Islet precursor cell (in vitro differentiated cells): ENCODE results near the gene SELENOP.
"Not testable (repeated sequence)": the region's sequence is repeated elsewhere in the genome, so short reads cannot be mapped to it uniquely, and the experiment has no call there.

Experiments used
- DNase-seq: peaks from one replicate; pipeline ENCODE4 v3.0.0-alpha.2; 2018

Gene SELENOP

DNA sequence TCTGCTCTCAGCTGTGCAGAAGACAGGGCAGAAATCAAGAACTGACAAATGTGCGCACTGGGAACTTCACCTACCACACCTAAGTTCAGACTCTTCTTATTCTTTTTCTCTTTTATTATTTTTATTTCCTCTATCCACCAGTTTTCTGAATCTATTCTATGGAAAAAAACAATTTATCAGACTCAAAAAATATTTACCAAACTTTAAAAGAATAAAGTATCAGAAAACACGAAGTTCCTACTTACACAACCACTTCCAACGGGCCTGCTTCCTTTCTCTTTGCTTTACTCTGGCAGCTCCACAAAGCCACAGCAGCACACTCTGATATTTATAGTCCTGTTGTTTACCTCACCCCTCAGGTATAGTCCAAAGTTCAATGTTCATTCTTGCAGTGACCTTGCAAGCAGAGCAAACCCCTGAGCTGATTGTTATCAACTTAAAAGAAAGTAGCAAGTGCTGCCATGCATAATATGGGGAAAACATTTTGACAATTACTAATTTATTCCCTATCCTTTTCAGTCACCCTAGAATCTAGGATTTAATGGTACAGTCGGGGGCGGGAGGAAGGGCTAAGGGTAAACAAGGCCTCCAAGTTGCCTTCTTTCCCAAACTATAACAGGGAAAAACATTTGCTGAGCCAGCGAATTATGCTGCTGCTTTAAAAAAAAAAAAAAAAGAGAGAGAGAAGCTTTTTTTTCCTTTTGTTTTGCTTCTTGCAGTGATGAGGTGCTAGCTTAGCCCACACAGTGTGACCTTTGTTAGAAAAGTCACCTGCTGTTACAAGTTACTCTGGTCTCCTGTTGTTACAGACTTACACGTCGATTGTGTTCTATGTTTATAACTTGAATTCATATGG is at the start of gene SELENOP:
Gene SELENOP (minus strand): TSS at position 302 of the 856 bp plus-strand sequence. CDS start 3,539 bp downstream, outside the sequence.
- DNase-seq: no peak

DNA sequence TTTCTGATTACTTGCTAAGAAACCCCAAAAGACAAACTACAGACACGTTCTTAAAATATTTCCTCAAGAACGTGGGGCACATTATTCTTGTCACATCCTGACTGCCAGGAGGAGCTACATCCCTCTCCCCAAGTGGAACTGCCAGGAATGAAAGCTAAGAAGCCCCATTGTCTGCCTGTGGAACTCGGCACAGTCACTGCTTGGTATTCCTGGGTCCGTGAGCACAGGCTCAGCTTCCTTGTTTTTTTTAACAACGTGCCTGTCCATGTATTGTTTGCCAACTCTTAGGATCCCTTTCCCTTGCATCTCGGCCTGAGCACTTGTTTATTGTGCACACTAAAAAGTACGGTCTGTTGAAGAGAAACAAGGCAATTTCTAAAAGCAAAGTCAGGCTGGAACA is 47.0 kb upstream of the SELENOP start:
- no peak for DNase-seq

DNA sequence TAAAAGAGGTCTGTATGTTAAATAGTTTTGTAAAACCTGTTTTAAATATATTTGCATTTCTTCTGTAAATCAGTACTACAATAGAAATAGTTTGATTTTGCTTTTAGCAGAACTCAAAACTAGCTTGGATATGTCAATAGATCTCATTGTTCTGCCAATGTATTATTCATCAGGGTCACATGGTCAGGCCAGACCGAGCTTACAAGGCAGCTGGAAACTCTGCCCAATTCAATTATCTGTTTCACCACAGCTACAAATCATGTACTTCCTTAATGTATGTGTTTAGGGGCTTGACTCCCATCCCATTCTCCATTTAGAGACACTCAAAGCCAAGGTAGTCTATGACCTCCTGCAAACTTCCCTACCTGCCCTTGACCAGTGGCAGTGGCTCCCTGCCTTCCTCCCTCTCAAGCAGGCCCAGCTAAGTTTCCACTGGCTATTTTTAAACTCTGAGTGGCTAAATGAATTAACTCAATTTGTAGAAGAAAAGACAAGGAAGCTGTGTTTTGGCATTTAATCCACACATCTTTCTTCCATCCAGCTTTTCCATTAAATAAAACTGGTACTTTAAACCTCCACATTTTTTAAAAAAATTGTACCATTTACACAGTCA is 46.4 kb upstream of the SELENOP start:
- DNase-seq: no peak

- DNase-seq: no peak
Measured at GRCh38 chr5:42855811-42856210, 44.1 kb upstream of the SELENOP start.

DNA sequence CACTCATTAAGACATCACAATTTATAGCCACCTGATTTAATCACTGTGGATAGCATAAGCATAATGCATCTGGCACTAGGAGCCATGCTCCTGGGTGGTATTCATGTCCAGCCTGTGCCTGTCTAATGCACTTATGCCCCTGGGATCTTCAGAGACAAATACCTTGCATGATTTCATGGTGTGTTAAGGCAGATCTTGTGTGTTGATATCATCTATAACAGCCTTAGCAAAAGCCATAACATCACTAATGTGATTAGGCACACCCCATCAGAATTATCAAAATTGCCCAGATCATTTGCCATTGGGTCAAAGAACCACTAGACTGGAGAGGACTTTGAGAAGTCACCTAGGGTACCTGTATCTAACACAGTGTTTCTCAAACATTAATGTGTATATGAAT is 43.7 kb upstream of the SELENOP start:
- no peak for DNase-seq

- no peak for DNase-seq
Measured at GRCh38 chr5:42854795-42855194, 43.1 kb upstream of the SELENOP start.

- DNase-seq: no peak
Measured at GRCh38 chr5:42852826-42853225, 41.1 kb upstream of the SELENOP start.

GRCh38 chr5:42851481-42851880 is 39.8 kb upstream of the SELENOP start:
- DNase-seq: no peak

DNA sequence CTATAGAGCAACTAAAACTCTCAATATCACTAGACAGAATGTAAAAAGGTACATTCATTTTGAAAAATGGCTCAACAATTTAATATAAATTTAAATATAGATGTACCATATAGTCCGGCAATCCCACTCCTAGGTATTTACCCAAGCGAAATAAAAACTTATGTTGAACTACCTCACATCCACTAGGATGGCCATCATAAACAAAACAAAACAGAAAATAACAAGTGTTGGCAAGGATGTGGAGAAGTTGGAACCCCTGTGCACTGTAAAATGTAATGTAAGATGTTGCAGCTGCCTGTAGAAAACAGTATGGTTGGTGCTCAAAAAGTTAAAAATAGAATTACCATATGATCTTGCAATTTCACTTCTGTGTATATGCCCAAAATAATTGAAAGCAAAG is 36.9 kb upstream of the SELENOP start:
- no peak for DNase-seq

DNA sequence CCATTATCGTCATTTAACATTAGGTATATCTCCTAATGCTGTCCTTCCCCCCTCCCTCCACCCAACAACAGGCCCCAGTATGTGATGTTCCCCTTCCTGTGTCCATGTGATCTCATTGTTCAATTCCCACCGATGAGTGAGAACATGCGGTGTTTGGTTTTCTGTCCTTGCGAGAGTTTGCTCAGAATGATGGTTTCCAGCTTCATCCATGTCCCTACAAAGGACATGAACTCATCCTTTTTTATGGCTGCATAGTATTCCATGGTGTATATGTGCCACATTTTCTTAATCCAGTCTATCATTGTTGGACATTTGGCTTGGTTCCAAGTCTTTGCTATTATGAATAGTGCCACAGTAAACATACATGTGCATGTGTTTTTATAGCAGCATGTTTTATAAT is 32.7 kb upstream of the SELENOP start:
- DNase-seq: not testable (repeated sequence)

DNA sequence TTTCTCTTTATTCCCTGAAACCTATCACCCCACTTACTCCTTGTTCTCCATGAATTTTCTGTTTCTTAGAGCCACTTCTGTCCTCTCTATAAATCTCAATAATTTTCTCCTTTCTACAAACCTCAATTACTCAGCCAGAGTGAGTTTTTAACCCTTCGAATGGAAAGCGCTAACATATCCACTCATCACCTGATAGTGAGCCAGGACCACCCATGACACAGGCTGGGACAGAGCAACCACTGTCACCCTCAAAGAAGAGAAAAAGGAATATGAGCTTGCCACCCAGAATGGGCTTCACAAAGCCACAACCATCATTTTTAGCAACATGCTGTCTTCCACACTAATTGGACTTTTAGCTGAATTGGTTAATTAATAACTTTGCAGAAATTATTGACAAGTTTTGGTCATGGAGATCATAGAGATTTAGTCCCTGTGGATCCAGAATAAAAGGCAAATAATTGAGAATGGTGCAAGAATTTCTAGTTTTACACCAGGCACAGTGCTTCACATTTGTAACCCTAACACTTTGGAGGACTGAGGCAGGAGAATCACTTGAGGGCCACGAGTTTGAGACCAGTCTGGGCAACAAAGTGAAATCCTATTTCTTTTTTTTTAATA is 32.1 kb upstream of the SELENOP start:
- no peak for DNase-seq

DNA sequence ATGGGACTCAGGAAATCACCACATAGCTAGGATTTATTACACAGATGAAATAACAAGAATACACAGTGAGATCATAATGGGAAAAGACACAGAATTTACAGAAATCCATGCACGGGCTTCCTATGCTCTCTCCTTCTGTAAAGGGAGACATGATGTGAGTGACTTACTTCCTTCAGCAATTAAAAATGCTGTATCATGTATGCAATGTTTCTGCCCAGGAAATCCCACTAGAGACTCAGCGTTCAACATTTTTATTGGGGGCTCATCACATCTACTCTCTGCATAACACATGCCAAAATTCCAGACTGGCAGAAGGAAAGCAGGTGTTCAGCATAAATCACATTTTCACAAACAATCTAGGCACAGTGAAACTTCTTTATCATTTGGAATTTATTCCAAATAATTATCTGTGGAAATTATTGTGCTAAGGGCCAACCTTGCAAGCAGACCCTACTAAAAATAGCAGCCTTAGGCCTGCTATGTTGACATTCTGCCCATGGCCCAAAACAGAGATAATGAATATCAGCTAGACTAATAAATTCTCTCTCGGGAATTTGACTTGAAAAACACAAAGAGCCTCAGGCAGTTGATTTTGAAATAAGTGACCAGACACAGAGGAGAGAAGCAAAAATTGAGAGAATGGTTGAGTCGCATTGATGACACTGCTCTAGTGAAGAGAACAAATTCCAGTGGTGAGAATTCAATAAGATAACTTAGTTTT is 31.4 kb upstream of the SELENOP start:
- DNase-seq: no peak

DNA sequence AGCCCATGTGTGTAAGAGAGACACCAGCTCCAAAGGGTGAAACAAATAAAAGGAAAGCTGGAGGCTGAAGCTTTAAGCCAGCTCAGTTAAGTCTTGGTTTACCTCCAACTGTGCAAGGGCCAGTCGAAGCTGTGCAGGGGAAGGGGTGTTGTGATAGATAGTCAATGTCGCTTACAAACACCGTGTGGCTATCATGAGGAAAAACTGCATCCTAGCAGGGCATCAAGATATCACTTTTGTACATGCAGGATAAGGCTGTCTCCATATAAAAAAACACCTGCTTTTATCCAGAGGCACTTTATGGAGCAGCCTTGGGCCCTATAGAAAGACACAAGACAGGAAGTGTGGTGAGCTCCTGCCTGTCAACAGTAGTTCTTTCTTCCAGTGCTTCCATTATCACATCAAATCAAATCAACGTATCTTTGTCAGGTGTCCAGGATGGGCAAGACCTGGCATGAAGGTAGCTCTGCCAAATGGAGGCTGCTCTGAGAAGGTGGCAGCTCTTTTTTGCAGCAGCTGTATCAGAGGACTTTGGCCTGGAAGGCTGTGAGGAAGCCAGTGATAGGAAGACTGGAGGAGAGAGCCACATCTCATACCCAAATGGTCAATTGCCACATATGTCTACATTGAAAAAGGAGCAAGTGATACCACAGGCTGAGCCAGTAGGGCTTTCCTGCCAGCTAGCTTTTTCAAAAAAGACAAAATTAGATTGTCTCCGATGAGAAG is 29.3 kb upstream of the SELENOP start:
- DNase-seq: no peak

GRCh38 chr5:42840269-42840668 is 28.6 kb upstream of the SELENOP start:
- DNase-seq: no peak

DNA sequence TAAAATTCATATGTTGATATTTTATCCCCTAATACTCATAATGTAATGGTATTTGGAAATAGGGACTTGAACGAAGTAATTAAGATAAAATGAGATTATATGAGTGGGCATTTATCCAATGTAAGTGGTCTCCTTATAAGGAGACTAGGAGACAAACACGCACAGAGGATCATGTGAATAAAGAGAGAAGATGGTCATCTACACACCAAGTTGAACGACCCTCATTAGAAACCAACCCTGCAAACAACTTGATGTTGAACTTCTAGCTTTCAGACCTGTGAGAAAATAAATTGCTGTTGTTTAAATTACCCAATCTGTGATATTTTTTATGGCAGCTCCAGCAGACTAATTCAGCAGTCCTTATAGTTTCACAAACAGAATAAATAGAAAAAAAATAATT is 27.5 kb upstream of the SELENOP start:
- DNase-seq: no peak

- DNase-seq: no peak
Measured at GRCh38 chr5:42837601-42838000, 25.9 kb upstream of the SELENOP start.

DNA sequence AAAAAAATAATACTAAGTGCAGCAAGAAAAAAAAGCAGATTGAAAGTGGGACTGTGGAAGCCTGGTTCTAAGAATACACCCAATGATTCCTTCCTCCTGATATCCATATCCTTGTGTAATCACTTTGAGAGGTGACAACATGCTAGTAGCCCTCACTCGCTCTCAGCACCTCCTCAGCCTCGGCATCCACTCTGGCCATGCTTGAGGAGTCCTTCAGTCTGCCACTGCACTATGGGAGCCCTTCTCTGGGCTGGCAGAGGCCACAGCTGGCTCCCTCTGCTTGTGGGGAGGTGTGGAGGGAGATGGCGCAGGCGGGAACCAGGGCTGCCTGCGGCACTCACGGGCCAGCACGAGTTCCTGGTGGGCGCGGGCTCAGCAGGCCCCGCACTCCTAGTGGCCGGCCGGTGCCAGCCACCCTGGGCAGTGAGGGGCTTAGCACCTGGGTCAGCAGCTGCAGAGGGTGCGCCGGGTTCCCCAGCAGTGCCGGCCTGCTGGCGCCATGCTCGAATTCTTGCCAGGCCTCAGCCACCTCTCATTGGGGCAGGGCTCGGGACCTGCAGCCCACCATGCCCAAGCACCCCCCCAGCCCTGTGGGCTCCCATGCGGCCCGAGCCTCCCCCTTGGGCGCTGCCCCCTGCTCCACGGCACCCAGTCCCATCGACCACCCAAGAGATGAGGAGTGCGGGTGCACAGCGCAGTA is 24.5 kb upstream of the SELENOP start:
- DNase-seq: no peak

DNA sequence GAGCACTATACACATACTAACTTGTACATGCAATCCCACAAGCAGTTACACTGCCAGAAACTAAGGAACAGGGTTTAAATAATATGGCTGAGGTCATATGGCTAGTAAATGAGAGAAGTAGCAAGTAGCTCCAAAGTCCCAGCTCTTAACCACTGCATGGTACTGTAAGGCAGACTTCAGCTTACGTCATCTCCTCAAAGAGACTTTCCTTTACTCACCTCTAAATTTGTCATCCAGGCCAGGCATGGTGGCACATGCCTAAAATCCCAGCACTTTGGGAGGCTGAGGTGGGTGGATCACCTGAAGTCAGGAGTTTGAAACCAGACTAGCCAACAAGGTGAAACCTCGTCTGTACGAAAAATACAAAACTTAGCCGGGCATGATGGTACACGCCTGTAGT is 20.4 kb upstream of the SELENOP start:
- no peak for DNase-seq

- no peak for DNase-seq
Measured at GRCh38 chr5:42830924-42831323, 19.2 kb upstream of the SELENOP start.

GRCh38 chr5:42828671-42829070 is 17.0 kb upstream of the SELENOP start:
- DNase-seq: no peak

GRCh38 chr5:42826757-42827515 is 15.2 kb upstream of the SELENOP start:
- DNase-seq: no peak
